Fibroblast of mammary gland (primary cell): Measurements from ENCODE around the gene TCP11L1.
"Not testable (repeated sequence)": the region's sequence is repeated elsewhere in the genome, so short reads cannot be mapped to it uniquely, and the experiment has no call there.

Experiments used
- DNase-seq: peaks from one replicate; pipeline ENCODE4 v3.0.0-alpha.2; 2010; ENCODE audit warnings: low read depth
- H3K4me3 ChIP-seq: 2 replicates; pipeline ENCODE4 v1.5.1; 2011; ENCODE audit warnings: low read depth, mild to moderate bottlenecking, low read length, moderate library complexity; ENCODE audit not compliant: control insufficient read depth
- CTCF ChIP-seq: conservative IDR thresholded peaks from 2 replicates; pipeline ENCODE4 v1.5.1; 2011; ENCODE audit warnings: low read depth, low read length, inconsistent platforms; ENCODE audit not compliant: control insufficient read depth, insufficient read depth

TCP11L1 gene

GRCh38 chr11:33043221-33043830, 4.0 kb downstream of the TCP11L1 start:
- H3K4me3 ChIP-seq = no peak overlapping the region
- no peak for DNase-seq
- TF ChIP-seq CTCF = no peak

- no peak overlapping the region for H3K4me3 ChIP-seq
- TF ChIP-seq CTCF = no peak
- no peak for DNase-seq
Observed at GRCh38 chr11:33044285-33044756, 4.9 kb downstream of the TCP11L1 start.

GRCh38 chr11:33045551-33046255, 6.3 kb downstream of the TCP11L1 start:
- no peak for TF ChIP-seq CTCF
- H3K4me3 ChIP-seq = no peak overlapping the region
- peak; percentile 34 for DNase-seq

GRCh38 chr11:33048701-33049100, 9.3 kb downstream of the TCP11L1 start:
- not testable (repeated sequence) for DNase-seq, H3K4me3 ChIP-seq

GRCh38 chr11:33049565-33050408, 10.4 kb downstream of the TCP11L1 start:
- not testable (repeated sequence) for H3K4me3 ChIP-seq, DNase-seq

GRCh38 chr11:33052231-33052630, 12.9 kb downstream of the TCP11L1 start:
- no peak overlapping the region for H3K4me3 ChIP-seq
- DNase-seq = no peak
- no peak for TF ChIP-seq CTCF

GRCh38 chr11:33055375-33055774, 16.0 kb downstream of the TCP11L1 start:
- TF ChIP-seq CTCF = no peak
- H3K4me3 ChIP-seq = no peak overlapping the region
- no peak for DNase-seq
